ENCODE data around the gene HSPBP1.
"Not testable (repeated sequence)": the region's sequence is repeated elsewhere in the genome, so short reads cannot be mapped to it uniquely, and the experiment has no call there.

- not testable (repeated sequence) for TF ChIP-seq ZNF10 (CRISPR knock-in tag; IDR thresholded peaks at IDR 0.05; ENCODE audit: borderline replicate concordance, low read depth); SIN3A (IDR thresholded peaks at IDR 0.05; ENCODE audit: borderline replicate concordance, low read depth, low read length); ZNF704 (CRISPR knock-in tag; IDR thresholded peaks at IDR 0.05; ENCODE audit: borderline replicate concordance); NBN (conservative IDR thresholded peaks at IDR 0.05)
These were observed 55.1 kb downstream of the HSPBP1 start for GRCh38 chr19:55224679-55225414.

All from HepG2 (cell line).